Measurements from ENCODE around the gene ZNF575. TPM values are rescaled to one million over a fixed set of nuclear protein-coding genes. Genes with fewer than 3 reads are reported as not detected.

The ZNF575 gene
- total RNA-seq, 1 donor from 2014 or later, result 1.3 TPM

DNA sequence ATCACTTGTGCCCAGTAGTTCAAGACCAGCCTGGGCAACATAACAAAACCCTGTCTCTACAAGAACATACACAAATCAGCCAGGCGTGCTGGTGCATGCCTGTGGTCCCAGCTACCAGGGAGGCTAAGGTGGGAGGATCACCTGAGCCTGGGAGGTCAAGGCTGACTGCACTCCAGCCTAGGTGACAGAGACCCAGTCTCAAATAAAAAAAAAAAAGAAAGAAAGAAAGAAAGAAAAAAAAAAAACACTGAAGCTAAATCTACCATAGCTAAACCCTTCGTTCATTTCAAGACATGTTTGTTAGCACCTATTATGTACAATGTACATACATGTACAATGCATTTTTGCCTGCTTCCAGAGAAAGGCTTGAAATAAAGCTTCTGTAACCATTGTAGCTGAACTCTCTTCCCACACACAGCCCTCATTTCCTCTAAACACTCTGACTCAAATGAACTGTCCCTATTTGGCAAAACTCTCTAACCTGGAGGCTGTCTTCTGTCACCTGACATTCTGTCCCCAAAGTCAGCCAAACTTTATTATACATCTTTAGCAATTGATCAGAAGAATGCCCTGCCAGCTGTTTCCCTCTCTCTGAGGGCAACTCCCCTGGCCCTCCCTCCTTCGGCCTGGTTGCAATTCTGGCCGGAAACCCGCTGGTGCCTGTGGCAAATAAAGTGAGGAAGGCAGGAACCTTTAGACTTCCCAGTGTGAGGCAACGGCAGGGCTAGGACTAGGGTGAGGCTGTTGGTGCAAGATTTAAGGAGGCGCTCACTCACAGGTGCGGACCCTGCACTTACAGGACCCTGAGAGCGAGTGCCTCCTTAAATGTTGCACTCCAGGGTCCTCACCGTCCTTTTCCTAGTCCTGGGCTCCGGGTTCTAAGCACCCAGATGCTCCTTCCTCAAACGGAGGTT, 7.8 kb upstream of the ZNF575 start:
- H3K36me3 ChIP-seq (ENCODE audit: insufficient read depth, low read length), result no peaks in the 10 kb centered on the region
- no peaks in the 10 kb centered on the region for H3K27me3 ChIP-seq (ENCODE audit: insufficient read depth, low read length)
- Mint-ChIP-seq H3K9me3 (ENCODE audit: unreplicated experiment) (no peaks in the 10 kb centered on the region), H3K36me3 (ENCODE audit: low read depth, unreplicated experiment) (no peaks in the 10 kb centered on the region), H3K4me1 (ENCODE audit: low read depth, unreplicated experiment) (peaks cover 20% of the 10 kb centered on the region), H3K27me3 (ENCODE audit: low read depth, unreplicated experiment) (no peaks in the 10 kb centered on the region), H3K4me3 (ENCODE audit: unreplicated experiment) (peak overlapping the region; percentile 94), H3K27ac (ENCODE audit: unreplicated experiment) (no peak overlapping the region)
- H3K4me2 ChIP-seq (ENCODE audit: low read length), result peak overlapping the region; percentile 99
- H3K4me1 ChIP-seq (ENCODE audit: insufficient read depth, low read length), result peaks cover 16% of the 10 kb centered on the region
- H3K9ac ChIP-seq (ENCODE audit: low read length), result peak overlapping the region; percentile 89
- DNase-seq (ENCODE audit: low read depth) (peak; percentile 27), FAIRE-seq (no peak)
- H3K4me3 ChIP-seq (ENCODE audit: insufficient read depth, low read depth, low read length), result peak overlapping the region; percentile 83
- H4K20me1 ChIP-seq (ENCODE audit: insufficient read depth, low read length), result peaks cover 17% of the 10 kb centered on the region
- H3K79me2 ChIP-seq (ENCODE audit: insufficient read depth, low read length), result peaks cover 35% of the 10 kb centered on the region
- TF ChIP-seq, protein P1, sequence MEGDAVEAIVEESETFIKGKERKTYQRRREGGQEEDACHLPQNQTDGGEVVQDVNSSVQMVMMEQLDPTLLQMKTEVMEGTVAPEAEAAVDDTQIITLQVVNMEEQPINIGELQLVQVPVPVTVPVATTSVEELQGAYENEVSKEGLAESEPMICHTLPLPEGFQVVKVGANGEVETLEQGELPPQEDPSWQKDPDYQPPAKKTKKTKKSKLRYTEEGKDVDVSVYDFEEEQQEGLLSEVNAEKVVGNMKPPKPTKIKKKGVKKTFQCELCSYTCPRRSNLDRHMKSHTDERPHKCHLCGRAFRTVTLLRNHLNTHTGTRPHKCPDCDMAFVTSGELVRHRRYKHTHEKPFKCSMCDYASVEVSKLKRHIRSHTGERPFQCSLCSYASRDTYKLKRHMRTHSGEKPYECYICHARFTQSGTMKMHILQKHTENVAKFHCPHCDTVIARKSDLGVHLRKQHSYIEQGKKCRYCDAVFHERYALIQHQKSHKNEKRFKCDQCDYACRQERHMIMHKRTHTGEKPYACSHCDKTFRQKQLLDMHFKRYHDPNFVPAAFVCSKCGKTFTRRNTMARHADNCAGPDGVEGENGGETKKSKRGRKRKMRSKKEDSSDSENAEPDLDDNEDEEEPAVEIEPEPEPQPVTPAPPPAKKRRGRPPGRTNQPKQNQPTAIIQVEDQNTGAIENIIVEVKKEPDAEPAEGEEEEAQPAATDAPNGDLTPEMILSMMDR (IDR thresholded peaks at IDR 0.05; ENCODE audit: insufficient read depth, low read depth, low read length), result no peak
- no peak for TF ChIP-seq EZH2 (IDR thresholded peaks at IDR 0.05; ENCODE audit: insufficient read depth, low read length)
- no peaks in the 10 kb centered on the region for H3K9me3 ChIP-seq (ENCODE audit: insufficient read depth, low read depth, low read length)
- peak overlapping the region; percentile 23 for H2AFZ ChIP-seq (ENCODE audit: low read depth, low read length)
- no peak overlapping the region for H3K27ac ChIP-seq (ENCODE audit: low read depth, low read length)

DNA sequence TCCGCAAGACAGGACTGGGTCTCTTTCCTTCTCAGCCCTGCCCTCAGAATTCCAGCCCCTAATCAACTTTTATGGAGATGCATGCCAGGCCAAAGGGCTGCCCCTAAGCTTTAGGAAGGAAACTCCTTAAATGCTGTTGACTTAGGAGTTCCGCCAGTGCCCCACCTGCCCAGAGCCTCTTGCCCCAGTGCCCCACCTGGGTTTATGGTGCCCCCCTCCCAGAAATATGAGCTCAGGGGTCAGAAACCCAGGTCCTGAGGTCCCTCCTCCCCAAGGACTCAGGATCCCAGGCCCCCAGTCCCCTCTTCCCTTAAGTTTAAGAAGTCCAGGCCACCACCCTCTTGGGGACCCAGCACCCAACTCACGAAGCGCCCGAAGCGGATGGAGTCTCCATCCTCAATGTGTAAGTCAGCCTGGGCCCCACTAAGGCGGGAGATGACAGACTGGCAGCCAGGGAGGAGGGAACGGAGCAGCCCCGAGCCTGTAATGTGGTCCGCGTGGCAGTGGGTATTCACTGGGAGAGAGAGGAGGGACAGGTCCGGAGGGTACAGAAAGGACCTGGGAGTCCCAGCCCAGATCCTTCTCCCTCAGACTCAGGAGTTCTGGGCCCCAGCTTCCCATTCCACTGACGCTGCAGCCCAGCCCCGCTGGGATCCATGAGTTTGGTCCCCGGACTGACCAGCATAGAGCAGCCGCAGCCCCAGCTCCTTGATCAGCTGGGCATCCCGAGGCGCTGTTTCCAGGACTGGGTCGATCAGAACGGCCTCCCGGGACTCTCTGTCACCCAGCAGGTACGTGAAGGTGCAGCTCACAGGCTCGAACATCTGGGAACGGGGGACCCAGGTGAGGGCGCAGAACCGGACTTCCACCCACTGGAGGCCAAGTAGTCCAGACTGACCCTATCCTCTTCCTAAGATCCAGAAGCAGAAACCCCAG, 6.9 kb upstream of the ZNF575 start:
- TF ChIP-seq, protein P1 (IDR thresholded peaks at IDR 0.05; ENCODE audit: insufficient read depth, low read depth, low read length), result no peak
- TF ChIP-seq EZH2 (IDR thresholded peaks at IDR 0.05; ENCODE audit: insufficient read depth, low read length), result no peak
- Histone ChIP-seq H3K4me1 (ENCODE audit: insufficient read depth, low read length) (peaks cover 16% of the 10 kb centered on the region), H2AFZ (ENCODE audit: low read depth, low read length) (peak overlapping the region; percentile 79), H3K9ac (ENCODE audit: low read length) (peak overlapping the region; percentile 89), H3K4me2 (ENCODE audit: low read length) (peak overlapping the region; percentile 99), H4K20me1 (ENCODE audit: insufficient read depth, low read length) (peaks cover 17% of the 10 kb centered on the region), H3K27me3 (ENCODE audit: insufficient read depth, low read length) (no peaks in the 10 kb centered on the region), H3K79me2 (ENCODE audit: insufficient read depth, low read length) (peaks cover 35% of the 10 kb centered on the region), H3K9me3 (ENCODE audit: insufficient read depth, low read depth, low read length) (no peaks in the 10 kb centered on the region), H3K4me3 (ENCODE audit: insufficient read depth, low read depth, low read length) (peak overlapping the region; percentile 83), H3K27ac (ENCODE audit: low read depth, low read length) (peak overlapping the region; percentile 60), H3K36me3 (ENCODE audit: insufficient read depth, low read length) (no peaks in the 10 kb centered on the region)
- FAIRE-seq (no peak), DNase-seq (ENCODE audit: low read depth) (no peak)
- Mint-ChIP-seq H3K9me3 (ENCODE audit: unreplicated experiment) (no peaks in the 10 kb centered on the region), H3K27ac (ENCODE audit: unreplicated experiment) (peak overlapping the region; percentile 26), H3K4me3 (ENCODE audit: unreplicated experiment) (peak overlapping the region; percentile 94), H3K36me3 (ENCODE audit: low read depth, unreplicated experiment) (no peaks in the 10 kb centered on the region), H3K4me1 (ENCODE audit: low read depth, unreplicated experiment) (peaks cover 20% of the 10 kb centered on the region), H3K27me3 (ENCODE audit: low read depth, unreplicated experiment) (no peaks in the 10 kb centered on the region)
